NCI-H524 treated with DMSO at 0.1 percent for 48 hours (cell line): Measurements from ENCODE around the gene COX6B2.

Source experiments
- DNase-seq: peaks from one replicate; lab custom pipeline; 2025; lab: John Stamatoyannopoulos, UW

Gene COX6B2

DNA sequence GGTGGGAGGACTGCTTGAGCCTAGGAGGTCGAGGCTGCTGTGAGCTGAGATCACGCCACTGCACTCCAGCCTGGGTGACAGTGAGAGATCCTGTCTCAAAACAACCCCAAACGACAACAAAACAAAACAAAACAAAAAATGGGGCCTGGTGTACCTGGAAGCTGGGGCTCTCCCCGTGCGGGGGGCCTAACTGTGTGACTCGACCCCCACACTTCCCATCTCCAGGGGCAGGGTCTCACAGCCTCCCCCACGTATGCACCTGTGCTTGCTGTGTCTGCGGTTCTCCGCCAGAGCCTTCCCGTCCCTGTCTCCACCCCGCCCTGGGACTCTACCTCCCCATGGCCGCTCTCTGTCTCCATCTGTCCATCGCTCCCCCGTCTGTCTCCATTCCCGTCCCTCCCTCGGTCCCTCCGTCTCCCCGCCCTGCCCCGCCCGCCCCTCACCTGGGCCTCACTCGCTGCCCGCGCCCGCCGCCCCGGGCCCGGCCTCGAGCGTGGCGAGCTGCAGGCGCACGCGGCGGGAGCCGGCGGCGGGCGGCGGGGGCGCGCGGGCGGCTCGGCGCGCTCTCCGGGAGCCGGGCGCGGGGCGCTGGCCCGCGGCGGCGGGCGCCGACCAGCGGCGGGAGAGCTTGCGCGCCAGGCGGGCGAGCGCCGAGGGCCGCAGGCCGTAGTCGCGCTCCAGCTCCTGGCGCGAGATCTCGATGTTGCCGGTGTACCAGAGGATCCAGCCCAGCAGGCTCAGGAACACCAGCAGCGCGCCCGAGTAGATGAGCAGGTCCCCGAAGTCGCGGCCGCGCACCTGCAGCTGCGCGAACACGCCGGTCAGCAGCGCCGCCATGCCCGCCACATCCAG lies 29.0 kb upstream of the COX6B2 start:
- DNase-seq = no peak

GRCh38 chr19:55382522-55383054 lies 28.1 kb upstream of the COX6B2 start:
- no peak for DNase-seq

- DNase-seq = no peak
Observed at GRCh38 chr19:55382013-55382412, 27.5 kb upstream of the COX6B2 start.

- peak; percentile 76 for DNase-seq
Observed at GRCh38 chr19:55379174-55379573, 24.7 kb upstream of the COX6B2 start.

- no peak for DNase-seq
Observed at GRCh38 chr19:55377356-55378131, 23.0 kb upstream of the COX6B2 start.

- DNase-seq = no peak
Observed at GRCh38 chr19:55376241-55376933, 21.9 kb upstream of the COX6B2 start, which contains the start of gene TMEM190. TSS of gene TMEM190 (plus strand) at chr19:55376826. CDS start at chr19:55376854, 28 bp downstream.

DNA sequence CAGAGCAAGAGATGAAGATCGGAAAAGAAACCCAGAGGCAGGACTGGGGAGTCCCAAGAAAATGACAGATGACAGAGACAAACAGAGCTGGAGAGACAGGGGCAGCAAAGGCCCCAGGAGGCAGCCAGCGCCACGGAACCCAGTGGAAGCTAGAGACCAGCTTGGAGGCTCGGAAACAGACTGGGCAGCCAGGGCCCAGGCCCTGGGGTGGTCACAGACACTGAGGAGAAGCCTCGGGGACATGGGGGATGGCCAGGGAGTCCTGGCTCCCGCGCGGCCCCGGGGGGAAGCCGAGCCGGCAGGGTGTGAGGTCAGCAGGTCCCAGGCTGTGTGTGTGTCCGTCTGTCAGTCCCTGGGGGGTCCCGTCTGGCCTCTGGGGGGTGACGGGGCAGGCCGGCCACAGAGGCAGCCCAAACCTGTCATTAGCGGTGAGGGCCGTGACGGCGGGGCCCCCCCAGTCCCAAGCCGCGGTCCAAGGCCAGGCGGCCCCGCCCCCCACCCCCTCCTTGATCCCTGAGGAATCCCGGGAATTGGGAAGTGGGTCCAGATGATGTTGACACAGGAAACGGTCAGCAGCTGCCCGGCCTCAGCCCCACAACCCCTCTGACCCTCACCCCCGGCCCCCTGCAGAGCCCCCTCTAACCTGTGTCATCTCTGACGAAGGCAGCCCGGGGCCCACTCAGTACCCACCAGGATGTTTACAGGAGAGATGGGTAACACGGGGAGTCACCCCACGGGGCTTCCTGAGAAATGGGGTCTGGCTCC lies 19.7 kb upstream of the COX6B2 start:
- DNase-seq = no peak

DNA sequence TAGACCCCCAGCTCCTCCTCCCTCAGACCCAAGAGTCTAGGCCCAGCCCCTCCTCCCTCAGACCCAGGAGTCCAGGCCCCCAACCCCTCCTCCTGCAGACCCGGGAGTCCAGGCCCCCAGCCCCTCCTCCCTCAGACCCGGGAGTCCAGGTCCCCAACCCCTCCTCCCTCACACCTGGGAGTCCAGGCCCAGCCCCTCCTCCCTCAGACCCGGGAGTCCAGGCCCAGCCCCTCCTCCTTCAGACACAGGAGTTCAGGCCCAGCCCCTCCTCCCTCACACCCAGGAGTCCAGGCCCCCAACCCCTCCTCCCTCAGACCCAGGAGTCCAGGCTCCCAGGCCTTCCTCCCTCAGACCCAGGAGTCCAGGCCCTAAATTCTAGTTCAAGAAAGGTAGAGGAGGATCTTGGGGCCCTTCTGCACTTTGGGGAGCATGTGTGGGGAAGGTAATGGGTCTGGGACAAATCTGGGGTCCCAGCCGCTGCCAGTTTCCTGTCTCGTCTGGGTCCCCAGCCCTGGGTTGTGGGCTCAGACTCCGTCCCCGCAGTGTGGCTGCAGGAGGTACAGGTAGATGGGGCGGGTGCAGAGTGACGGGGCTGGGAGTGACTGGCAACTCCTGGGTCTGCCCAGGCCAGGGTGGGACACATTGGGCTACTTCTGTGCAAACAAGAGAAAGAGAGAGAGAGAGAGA lies 18.9 kb upstream of the COX6B2 start:
- DNase-seq = no peak

DNA sequence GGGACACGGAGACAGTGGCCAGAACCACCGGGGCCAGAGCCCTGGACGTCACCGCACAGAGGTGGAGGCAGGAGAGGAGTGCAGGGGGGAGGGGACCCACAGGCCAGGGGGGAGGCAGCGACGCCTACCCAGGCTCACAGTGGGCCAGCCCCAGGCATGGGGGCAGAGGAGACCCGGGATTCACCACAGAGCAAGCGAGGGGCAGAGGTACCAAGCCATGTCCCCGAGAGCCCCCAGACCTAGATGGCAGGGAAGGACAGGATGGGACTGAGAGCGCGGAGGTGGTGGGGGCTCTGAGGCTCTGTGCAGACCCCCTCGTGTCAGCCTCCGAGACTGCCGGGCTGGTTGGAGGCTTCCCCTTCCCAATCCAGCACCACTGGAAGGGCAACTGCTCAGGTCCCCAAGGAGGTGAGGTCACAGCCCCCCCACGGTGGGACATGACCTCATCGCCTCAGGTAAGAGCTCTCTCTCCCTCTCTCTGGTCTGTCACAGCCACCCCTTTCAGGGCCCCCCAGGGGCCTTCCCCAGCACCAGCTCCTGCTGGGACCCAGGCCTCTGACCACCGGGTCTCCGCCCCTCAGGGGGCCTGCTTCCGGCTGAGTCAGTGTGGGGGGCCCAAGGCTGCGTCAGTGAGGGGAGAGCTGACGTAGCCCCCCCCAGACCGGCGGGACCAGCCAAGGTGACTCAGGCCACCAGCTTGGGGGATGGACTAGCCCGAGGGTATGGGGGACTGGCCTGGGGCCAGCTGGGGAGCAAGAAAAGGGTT lies 18.0 kb upstream of the COX6B2 start:
- DNase-seq = no peak

- no peak for DNase-seq
Observed at GRCh38 chr19:55370305-55370988, 15.9 kb upstream of the COX6B2 start, which contains the start of gene IL11. TSS of gene IL11 (minus strand) at chr19:55370463. CDS start at chr19:55370310, 153 bp downstream.

DNA sequence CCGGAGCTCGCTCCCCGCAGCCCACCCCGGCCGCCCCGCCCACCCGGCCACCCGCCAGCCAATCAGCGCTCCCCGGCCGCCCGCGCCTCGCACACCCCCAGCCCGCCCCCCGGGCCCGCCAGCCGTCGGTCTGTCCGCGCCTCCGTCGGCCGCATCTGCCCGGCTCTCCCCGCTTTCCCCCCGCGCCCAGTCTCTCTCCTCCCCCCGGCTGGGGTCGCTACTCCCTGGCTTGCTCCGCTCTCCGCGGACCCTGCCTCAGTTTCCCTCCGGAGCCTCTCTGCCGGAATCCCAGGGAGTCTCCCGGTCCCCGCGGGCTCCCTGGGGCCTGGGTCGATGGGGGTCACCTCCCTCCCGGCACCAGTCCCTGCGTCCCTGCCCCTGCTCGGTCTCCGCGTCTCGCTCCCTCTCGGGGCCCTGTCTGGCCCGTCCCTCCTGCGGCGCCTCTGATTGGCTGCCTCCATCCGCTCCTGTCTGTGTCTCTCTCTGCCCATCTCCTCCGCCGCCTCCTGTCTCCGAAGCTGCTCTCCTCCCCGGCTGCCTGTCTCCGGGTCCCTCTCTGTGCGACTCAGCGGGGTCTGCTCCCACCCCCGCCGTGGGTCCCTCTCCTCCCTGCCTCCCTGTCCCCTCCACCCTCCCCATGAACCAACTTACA lies 15.3 kb upstream of the COX6B2 start:
- peak; percentile 50 for DNase-seq

DNA sequence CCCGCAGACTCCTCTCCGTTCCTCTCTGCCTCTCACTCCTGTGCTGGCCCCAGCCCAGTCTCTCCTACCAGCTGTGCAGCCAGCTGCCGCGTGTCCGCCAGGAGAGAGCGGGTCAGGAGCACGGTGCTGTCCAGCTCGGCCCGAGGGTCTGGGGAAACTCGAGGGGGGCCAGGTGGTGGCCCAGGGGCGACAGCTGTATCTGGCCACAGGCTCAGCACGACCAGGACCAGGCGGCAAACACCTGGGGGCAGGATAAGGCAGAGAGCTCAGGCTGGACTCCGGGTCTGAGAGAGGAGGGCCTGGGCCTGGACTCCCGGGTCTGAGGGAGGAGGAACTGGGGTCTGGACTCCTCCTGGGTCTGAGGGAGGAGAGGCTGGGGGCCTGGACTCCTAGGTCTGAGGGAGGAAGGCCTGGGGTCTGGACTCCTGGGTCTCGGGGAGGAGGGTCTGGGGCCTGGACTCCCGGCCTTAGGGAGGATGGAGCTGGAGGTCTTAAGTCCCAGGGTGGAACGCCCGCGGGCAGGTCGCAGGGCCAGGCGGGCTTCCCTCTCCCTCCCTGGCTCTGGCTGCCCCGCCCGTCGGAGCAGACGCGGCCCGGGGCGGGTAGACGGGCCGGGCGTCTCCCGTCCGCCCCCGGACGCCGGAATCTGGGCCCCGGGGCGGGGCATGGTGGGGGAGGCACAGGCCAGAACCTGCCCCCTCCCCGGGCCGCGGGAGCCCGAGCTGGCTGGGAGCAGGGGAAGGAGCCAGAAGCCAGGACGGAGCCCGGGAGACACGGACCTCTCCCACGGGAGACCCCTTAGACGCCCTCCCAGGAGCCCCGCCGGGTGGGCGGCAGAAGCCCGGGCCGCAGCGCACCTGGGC lies 14.4 kb upstream of the COX6B2 start:
- DNase-seq = no peak

DNA sequence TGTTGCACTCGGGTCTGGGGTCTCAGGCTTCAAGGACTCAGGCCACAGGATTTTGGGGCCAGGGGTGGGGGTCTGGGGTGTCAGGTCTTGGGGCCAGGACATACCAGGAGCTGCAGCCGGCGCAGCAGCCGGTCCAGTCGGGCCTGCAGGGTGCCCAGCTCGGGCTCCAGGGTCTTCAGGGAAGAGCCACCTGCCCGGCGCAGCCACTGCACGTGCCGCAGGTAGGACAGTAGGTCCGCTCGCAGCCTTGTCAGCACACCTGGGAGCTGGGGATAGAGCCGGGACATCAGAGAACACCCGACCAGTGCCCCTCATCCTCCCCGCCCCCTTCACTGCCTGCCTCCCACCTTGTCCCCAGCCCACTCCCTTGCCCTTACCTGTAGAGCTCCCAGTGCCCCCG lies 13.6 kb upstream of the COX6B2 start:
- no peak for DNase-seq

DNA sequence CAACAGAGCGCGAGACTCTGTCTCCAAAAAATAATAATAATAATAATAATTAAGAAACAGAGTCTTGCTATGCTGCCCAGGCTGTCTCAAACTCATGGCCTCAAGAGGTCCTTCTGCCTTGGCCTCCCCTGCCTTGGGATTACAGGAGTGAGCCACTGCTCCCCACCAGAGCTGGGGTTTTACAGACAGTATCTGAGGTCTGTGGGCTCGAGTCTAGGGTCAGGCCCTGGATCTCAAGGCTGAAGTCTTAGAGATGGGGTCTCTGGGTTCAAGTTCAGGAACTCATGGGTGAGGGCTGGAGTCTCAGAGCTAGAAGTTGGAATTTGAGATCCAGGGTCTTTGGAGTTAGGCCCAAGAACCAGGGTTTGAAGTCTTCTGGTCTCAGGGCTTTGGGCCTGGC lies 12.3 kb upstream of the COX6B2 start:
- no peak for DNase-seq

- DNase-seq = no peak
Observed at GRCh38 chr19:55365964-55366363, 11.4 kb upstream of the COX6B2 start.

GRCh38 chr19:55365245-55365644 lies 10.7 kb upstream of the COX6B2 start:
- DNase-seq = no peak

DNA sequence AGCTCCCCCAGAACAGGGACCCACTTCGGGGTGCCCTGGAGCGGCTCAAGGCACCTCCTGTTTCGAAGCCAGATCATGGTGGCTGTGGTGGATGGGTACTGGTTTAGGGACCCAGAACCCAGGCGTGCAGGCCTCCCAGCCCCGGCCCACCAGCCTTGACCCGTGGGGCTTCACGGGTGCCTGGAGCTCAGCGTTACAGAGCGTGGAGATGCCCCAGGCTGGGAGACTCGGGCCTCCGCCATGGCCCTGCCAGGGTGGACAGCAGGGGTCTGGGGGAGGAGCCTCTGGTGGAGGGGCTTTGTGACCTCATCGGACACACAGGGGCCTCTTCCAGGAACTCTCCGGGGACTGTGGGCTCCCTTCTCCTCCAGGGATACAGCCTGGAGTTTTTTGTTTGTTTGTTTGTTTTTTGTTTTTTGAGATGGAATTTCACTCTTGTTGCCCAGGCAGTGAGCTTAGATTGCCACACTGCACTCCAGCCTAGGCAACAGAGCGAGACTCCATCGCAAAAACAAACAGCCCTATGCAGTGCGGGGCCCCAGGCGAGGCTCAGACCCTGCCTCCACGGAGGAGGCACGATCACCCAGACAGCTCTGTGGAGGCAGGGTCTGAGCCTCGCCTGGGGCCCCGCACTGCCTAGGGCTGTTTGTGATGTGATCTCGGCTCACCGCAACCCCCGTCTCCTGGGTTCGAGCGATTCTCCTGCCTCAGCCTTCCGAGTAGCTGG lies 8.6 kb upstream of the COX6B2 start, which contains the start of gene GARIN5B:
TSS of gene GARIN5B (minus strand) at position 271 of the 727 bp plus-strand sequence. CDS start at position 77, 194 bp downstream.
- no peak for DNase-seq
